Upper lobe of left lung (tissue), 6 donors: Measurements from ENCODE around the gene TSPAN16. TPM values are rescaled to one million over a fixed set of nuclear protein-coding genes. Genes with fewer than 3 reads are reported as not detected.
A peak's percentile ranks its signal among the peaks of the same experiment; 100 is the strongest.

Source experiments
- ATAC-seq, 2 donors: fragments of 200-7000 bp; cut with Tn5 transposase; one replicate each; pipeline ENCODE4 v1.9.1; 2022; ENCODE audit warnings: mild to moderate bottlenecking in 2 of 2, moderate library complexity in 2 of 2; ENCODE audit not compliant: low FRiP score in 2 of 2
- DNase-seq, 2 donors: peaks; one replicate each; pipeline ENCODE4 v3.0.0-alpha.2; 2019 to 2020
- H3K27ac ChIP-seq, 4 donors: fragments of 200-600 bp; sonication (generic); one replicate each; pipeline ENCODE4 v1.5.1; 2016 to 2019
- H3K27me3 ChIP-seq, 4 donors: fragments of 200-600 bp; sonication (generic); one replicate each; pipeline ENCODE4 v1.5.1; 2017 to 2019
- H3K36me3 ChIP-seq, 4 donors: fragments of 200-600 bp; sonication (generic); one replicate each; pipeline ENCODE4 v1.5.1; 2016 to 2019
- H3K4me1 ChIP-seq, 4 donors: fragments of 200-600 bp; sonication (generic); one replicate each; pipeline ENCODE4 v1.5.1; 2018 to 2019
- H3K4me3 ChIP-seq, 4 donors: fragments of 200-600 bp; sonication (generic); one replicate each; pipeline ENCODE4 v1.5.1; 2017 to 2019; ENCODE audit warnings: mild to moderate bottlenecking in 2 of 4, moderate library complexity in 1 of 4
- H3K9me3 ChIP-seq, 4 donors: fragments of 200-600 bp; sonication (generic); one replicate each; pipeline ENCODE4 v1.5.1; 2018 to 2019
- EP300 ChIP-seq, 4 donors: sonication (generic); formaldehyde crosslinking; IDR thresholded peaks; one replicate each; pipeline ENCODE4 v1.5.1; 2017; ENCODE audit warnings: antibody characterized with exemption in 4 of 4, control low read depth in 2 of 4
- POLR2A ChIP-seq, 4 donors: fragments of 450-650 bp; IDR thresholded peaks; one replicate each; pipeline ENCODE4 v1.5.1; 2016 to 2017; ENCODE audit warnings: antibody characterized with exemption in 4 of 4, mild to moderate bottlenecking in 2 of 4
- POLR2AphosphoS5 ChIP-seq, 2 donors: sonication (generic); formaldehyde crosslinking; IDR thresholded peaks; one replicate each; pipeline ENCODE4 v1.5.1; 2017; ENCODE audit warnings: antibody characterized with exemption in 2 of 2
- WGBS, 2 donors: methylation state at CpG; one replicate each; pipeline ENCODE4 v1.1.5; 2017 to 2018; 5-methylcytosine and 5-hydroxymethylcytosine counted together
- total RNA-seq, 6 donors: library from RNA; depleted of rRNA in 4 of 6; stranded (reverse); fragments of >200 nt in 4 of 6; gene quantifications; one replicate each; pipeline versions ENCODE4 v1.1.0 to v1.2.1, GENCODE V29; 2016 to 2021
- TF ChIP-seq, protein P1 (sequence below), 6 experiments: fragments of 450-650 bp in 4 of 6; fragments of 200-600 bp in 2 of 6; sonication (generic) in 2 of 6; IDR thresholded peaks; one replicate each; pipeline ENCODE4 v1.5.1; 2016 to 2019; ENCODE audit warnings: antibody characterized with exemption in 6 of 6
- donor health status: DM: no; HTN: no; CAD: no; lungs with moderate emphysema.
- donor health status: DM: no; HTN: yes; CAD: no; lungs with severe emphysema.

Gene TSPAN16
- total RNA-seq, 6 donors from 2014 or later, result not detected

DNA sequence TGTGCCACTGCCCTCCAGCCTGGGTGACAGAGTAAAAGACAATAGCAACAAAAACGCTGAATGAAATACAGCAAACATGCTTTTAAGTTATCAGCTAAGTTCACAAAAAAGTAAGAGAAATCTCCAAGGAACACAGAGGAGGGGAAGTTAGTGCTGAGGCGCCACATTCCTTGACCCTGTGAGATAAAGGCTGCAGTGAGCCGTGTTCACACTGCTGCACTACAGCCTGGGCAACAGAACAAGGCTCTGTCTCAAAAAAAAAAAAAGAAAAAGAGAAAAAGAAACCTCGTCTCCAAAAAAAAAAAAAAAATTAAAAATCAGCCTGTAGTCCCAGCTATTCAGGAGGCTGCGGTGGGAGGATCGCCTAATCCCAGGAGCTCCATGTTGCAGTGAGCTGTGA, 17.3 kb upstream of the TSPAN16 start:
- no peak for TF ChIP-seq POLR2AphosphoS5 (IDR thresholded peaks at IDR 0.05)
- no peak for TF ChIP-seq POLR2A (IDR thresholded peaks at IDR 0.05)
- TF ChIP-seq, protein P1, sequence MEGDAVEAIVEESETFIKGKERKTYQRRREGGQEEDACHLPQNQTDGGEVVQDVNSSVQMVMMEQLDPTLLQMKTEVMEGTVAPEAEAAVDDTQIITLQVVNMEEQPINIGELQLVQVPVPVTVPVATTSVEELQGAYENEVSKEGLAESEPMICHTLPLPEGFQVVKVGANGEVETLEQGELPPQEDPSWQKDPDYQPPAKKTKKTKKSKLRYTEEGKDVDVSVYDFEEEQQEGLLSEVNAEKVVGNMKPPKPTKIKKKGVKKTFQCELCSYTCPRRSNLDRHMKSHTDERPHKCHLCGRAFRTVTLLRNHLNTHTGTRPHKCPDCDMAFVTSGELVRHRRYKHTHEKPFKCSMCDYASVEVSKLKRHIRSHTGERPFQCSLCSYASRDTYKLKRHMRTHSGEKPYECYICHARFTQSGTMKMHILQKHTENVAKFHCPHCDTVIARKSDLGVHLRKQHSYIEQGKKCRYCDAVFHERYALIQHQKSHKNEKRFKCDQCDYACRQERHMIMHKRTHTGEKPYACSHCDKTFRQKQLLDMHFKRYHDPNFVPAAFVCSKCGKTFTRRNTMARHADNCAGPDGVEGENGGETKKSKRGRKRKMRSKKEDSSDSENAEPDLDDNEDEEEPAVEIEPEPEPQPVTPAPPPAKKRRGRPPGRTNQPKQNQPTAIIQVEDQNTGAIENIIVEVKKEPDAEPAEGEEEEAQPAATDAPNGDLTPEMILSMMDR (IDR thresholded peaks at IDR 0.05), result no peak
- TF ChIP-seq EP300 (IDR thresholded peaks at IDR 0.05), result no peak
- WGBS, 2 donors, result 45 to 51% methylated on average over 6 of the region's 6 CpGs
- no peak overlapping the region for H3K27ac ChIP-seq

DNA sequence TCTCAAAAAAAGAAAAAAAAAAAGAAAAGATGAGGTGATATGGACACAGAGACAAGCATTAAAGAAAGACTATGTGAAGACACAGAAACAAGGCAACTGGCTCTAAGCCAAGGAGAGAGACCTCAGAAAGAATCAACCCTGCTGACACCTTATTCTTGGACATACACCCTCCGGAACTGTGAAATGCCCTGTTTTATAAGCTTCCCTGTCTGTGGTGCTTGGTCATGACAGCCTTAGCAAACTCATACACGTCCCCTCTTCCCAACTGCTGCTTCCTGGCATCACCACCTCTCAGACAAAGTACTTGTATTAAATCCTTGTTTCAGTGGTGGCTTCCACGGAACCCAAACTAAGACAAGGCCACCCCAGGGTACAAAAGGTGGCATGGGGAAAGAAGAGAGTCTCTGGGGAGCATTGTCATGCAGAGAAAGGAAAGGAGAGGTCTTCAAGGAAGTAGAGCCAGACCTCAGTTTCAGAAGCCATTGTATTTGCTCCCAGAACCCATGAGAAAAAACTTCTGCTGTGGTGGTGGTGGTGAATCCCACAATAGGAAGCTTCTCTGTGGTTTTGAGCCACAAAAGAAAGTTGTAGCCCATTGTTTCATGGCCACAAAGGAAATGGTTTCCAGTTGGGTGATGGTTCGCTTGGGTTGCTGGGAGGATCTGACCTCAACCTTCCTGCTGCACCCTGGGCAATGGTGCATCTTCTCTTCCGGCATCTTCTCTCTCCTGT, 16.3 kb upstream of the TSPAN16 start:
- WGBS, 2 donors, result 47 to 67% methylated on average over 5 of the region's 5 CpGs
- TF ChIP-seq POLR2AphosphoS5 (IDR thresholded peaks at IDR 0.05) (no peak), EP300 (IDR thresholded peaks at IDR 0.05) (no peak), POLR2A (IDR thresholded peaks at IDR 0.05) (no peak)
- TF ChIP-seq, protein P1 (IDR thresholded peaks at IDR 0.05), result no peak
- no peak for ATAC-seq
- H3K27ac ChIP-seq, result peak overlapping the region in 2 of 4 donors; percentile 4 to 21
- DNase-seq, result no peak
- no peaks in the 10 kb centered on the region for H3K36me3 ChIP-seq
- no peaks in the 10 kb centered on the region for H3K27me3 ChIP-seq
- H3K4me3 ChIP-seq, result no peak overlapping the region
- H3K9me3 ChIP-seq, result no peaks in the 10 kb centered on the region
- peaks cover 5 to 12% (median 8%) of the 10 kb centered on the region in 4 donors for H3K4me1 ChIP-seq

More for the DNA sequence above, 17.3 kb upstream of the TSPAN16 start:
- peaks cover 5 to 12% (median 8%) of the 10 kb centered on the region in 4 donors for H3K4me1 ChIP-seq
- DNase-seq (no peak), ATAC-seq (no peak)
- no peaks in the 10 kb centered on the region for H3K9me3 ChIP-seq
- H3K4me3 ChIP-seq, result no peak overlapping the region
- no peaks in the 10 kb centered on the region for H3K36me3 ChIP-seq
- H3K27me3 ChIP-seq, result no peaks in the 10 kb centered on the region

DNA sequence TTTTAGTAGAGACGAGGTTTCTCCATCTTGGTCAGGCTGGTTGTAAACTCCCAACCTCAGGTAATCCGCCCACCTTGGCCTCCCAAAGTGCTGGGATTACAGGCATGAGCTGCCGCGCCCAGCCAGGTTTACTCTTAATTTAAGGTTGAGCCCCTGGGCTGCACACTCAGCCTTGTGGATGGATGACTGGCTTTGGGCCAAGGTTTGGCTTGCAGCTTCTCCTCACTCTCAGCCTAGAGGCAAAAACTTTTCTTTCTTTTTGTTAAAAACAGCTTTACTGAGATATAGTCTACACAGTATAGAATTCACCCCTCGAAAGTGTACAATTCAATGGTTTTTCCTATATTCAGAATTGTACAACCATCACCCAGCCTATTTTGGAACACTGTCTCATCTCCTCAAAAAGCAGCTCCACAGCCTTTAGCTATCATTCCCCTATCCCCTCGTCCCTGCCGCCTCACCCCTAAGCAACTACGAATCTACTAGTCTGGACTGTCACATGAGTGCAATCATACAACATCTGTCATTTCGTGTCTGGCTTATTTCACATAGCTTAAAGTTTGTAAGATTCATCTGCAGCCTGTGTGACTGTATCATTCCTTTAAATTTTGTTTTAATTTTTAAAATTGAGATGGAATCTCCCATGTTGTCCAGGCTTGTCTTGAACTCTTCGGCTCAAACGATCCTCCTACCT, 14.5 kb upstream of the TSPAN16 start:
- no peak overlapping the region for H3K4me3 ChIP-seq
- peaks cover 9 to 15% (median 12%) of the 10 kb centered on the region in 4 donors for H3K4me1 ChIP-seq
- DNase-seq, result no peak
- H3K27me3 ChIP-seq, result no peaks in the 10 kb centered on the region
- 77 to 82% methylated on average over 11 of the region's 11 CpGs for WGBS, 2 donors
- peak overlapping the region in 1 of 4 donors; percentile 40 for H3K27ac ChIP-seq
- no peaks in the 10 kb centered on the region for H3K9me3 ChIP-seq
- no peak for ATAC-seq
- TF ChIP-seq POLR2AphosphoS5 (IDR thresholded peaks at IDR 0.05), result no peak
- no peak for TF ChIP-seq POLR2A (IDR thresholded peaks at IDR 0.05)
- TF ChIP-seq EP300 (IDR thresholded peaks at IDR 0.05), result no peak
- TF ChIP-seq, protein P1 (IDR thresholded peaks at IDR 0.05), result no peak
- H3K36me3 ChIP-seq, result no peaks in the 10 kb centered on the region

DNA sequence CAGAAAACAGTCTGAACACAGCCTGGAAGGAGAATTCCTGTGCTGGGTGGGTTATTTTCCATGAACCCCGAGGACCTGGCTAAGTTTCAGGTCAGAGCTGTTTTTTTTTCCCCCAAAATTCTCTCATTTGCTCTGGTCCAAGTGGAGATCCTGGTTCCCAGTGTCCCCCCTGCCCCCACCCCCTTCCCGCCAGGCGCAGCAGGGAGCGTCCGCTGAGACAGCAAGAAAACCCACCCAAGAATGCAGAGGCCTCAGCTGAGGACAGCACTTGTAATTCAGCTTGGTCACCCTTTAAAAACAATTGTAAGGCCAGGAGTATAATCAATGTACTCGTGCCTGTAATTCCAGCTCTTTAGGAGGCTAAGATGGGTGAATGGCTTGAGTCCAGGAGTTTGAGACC, 11.4 kb upstream of the TSPAN16 start:
- H3K27me3 ChIP-seq, result no peaks in the 10 kb centered on the region
- WGBS, 2 donors, result 61 to 75% methylated on average over 6 of the region's 6 CpGs
- no peak for DNase-seq
- no peaks in the 10 kb centered on the region for H3K36me3 ChIP-seq
- peak overlapping the region in 3 of 4 donors; percentile 10 to 70 (median 45) for H3K27ac ChIP-seq
- no peak overlapping the region for H3K4me3 ChIP-seq
- TF ChIP-seq POLR2AphosphoS5 (IDR thresholded peaks at IDR 0.05) (no peak), EP300 (IDR thresholded peaks at IDR 0.05) (no peak), POLR2A (IDR thresholded peaks at IDR 0.05) (no peak)
- TF ChIP-seq, protein P1 (IDR thresholded peaks at IDR 0.05), result no peak
- no peak for ATAC-seq
- H3K4me1 ChIP-seq, result peaks cover 5 to 22% (median 11%) of the 10 kb centered on the region in 4 donors
- H3K9me3 ChIP-seq, result no peaks in the 10 kb centered on the region
